Endothelial cell of umbilical vein (primary cell): ENCODE data around the gene QSOX2. TPM values are rescaled to one million over a fixed set of nuclear protein-coding genes. Genes with fewer than 3 reads are reported as not detected.

Experiments
- BruUV-seq: library from RNA; stranded (reverse); fragments of 400-500 nt; replicated peaks from 2 replicates; lab custom pipeline; 2021; lab: Mats Ljungman, UMichigan
- CTCF ChIA-PET: fragments of 300-600, 350-600 bp; sonication (Branson Sonifier 250); formaldehyde crosslinking; loops from one replicate; lab custom pipeline; 2021; ENCODE audit warnings: antibody characterized with exemption, inconsistent platforms; lab: Charles Lee
- POLR2A ChIA-PET: fragments of 300-600, 350-600 bp; sonication (Branson Sonifier 250); formaldehyde crosslinking; loops from one replicate; lab custom pipeline; 2021; ENCODE audit warnings: antibody characterized with exemption, inconsistent platforms; lab: Charles Lee
- DNase-seq: peaks from one replicate; pipeline ENCODE4 v3.0.0-alpha.2; 2011; ENCODE audit warnings: low read depth, low spot score
- FAIRE-seq: peaks from 2 replicates; lab custom pipeline; 2011; peaks lifted over from hg19 to GRCh38; lab: Jason Lieb, UNC
- H2AFZ ChIP-seq: 2 replicates; pipeline ENCODE4 v1.6.0; 2012; ENCODE audit warnings: low read depth, low read length, control low read depth, inconsistent platforms
- H3K27ac ChIP-seq: 2 replicates; pipeline ENCODE4 v1.5.1; 2011; ENCODE audit warnings: low read depth, mild to moderate bottlenecking, control low read depth, low read length, moderate library complexity; ENCODE audit not compliant: insufficient read depth
- H3K27me3 ChIP-seq, 2 experiments: 2 replicates each; pipeline versions ENCODE4 v1.6.0 to v1.6.1; 2011; ENCODE audit warnings: low read length in 2 of 2, mixed read lengths in 1 of 2; ENCODE audit not compliant: control insufficient read depth in 2 of 2, insufficient read depth in 2 of 2
- H3K36me3 ChIP-seq, 2 experiments: 2 replicates in 1 of 2; 3 replicates in 1 of 2; pipeline ENCODE4 v1.5.1; 2011; ENCODE audit warnings: low read length in 2 of 2, mild to moderate bottlenecking in 1 of 2, moderate library complexity in 1 of 2; ENCODE audit not compliant: control insufficient read depth in 2 of 2, insufficient read depth in 2 of 2; ENCODE audit errors: extremely low read depth in 1 of 2
- H3K4me1 ChIP-seq: 3 replicates; pipeline ENCODE4 v1.5.1; 2011; ENCODE audit warnings: mild to moderate bottlenecking, low read length; ENCODE audit not compliant: control insufficient read depth, insufficient read depth; ENCODE audit errors: extremely low read depth
- H3K4me2 ChIP-seq: 2 replicates; pipeline ENCODE4 v1.6.1; 2011; ENCODE audit warnings: low read length, control low read depth, mixed read lengths; ENCODE audit not compliant: insufficient read depth
- H3K4me3 ChIP-seq, 3 experiments: fragments of 200-600 bp in 1 of 3; sonication (generic), shearing (Covaris generic) in 1 of 3; replicated peaks in 1 of 3; 2 replicates each; pipeline ENCODE4 v1.5.1; 2011 to 2016; ENCODE audit warnings: control low read depth in 3 of 3, low read length in 3 of 3, mild to moderate bottlenecking in 2 of 3, inconsistent platforms in 1 of 3, low read depth in 1 of 3, moderate library complexity in 1 of 3; ENCODE audit not compliant: insufficient read depth in 1 of 3
- H3K79me2 ChIP-seq: 2 replicates; pipeline ENCODE4 v1.6.0; 2012; ENCODE audit warnings: low read length, inconsistent platforms; ENCODE audit not compliant: control insufficient read depth, insufficient read depth
- H3K9ac ChIP-seq: replicated peaks from 2 replicates; pipeline ENCODE3; 2011; ENCODE audit warnings: low read length, control low read depth; ENCODE audit not compliant: insufficient read depth; ENCODE audit errors: extremely low read depth
- H3K9me1 ChIP-seq: replicated peaks from 3 replicates; pipeline ENCODE4 v1.6.0; 2011; ENCODE audit warnings: mild to moderate bottlenecking, low read length; ENCODE audit not compliant: control insufficient read depth, insufficient read depth; ENCODE audit errors: extremely low read depth
- H3K9me3 ChIP-seq: replicated peaks from 2 replicates; pipeline ENCODE4 v1.5.1; 2012; ENCODE audit warnings: low read length, inconsistent platforms; ENCODE audit not compliant: control insufficient read depth, insufficient read depth
- H4K20me1 ChIP-seq: replicated peaks from 2 replicates; pipeline ENCODE3; 2011; ENCODE audit warnings: mild to moderate bottlenecking, low read length; ENCODE audit not compliant: control insufficient read depth, insufficient read depth; ENCODE audit errors: extremely low read depth
- EZH2 ChIP-seq: IDR thresholded peaks from 2 replicates; pipeline ENCODE4 v1.6.1; 2012; ENCODE audit warnings: borderline replicate concordance, low read depth, mild to moderate bottlenecking, moderate library complexity, low read length, inconsistent platforms; ENCODE audit not compliant: severe bottlenecking
- FOS ChIP-seq: IDR thresholded peaks from 2 replicates; pipeline ENCODE4 v1.6.1; 2011; ENCODE audit warnings: mild to moderate bottlenecking, low read length, moderate library complexity, borderline replicate concordance; ENCODE audit not compliant: insufficient read depth
- GATA2 ChIP-seq: IDR thresholded peaks from 2 replicates; pipeline ENCODE4 v1.7.0; 2011; ENCODE audit warnings: low read depth, mild to moderate bottlenecking, moderate library complexity, mixed read lengths, low read length; ENCODE audit not compliant: insufficient read length, insufficient read depth
- JUN ChIP-seq: IDR thresholded peaks from 2 replicates; pipeline ENCODE4 v1.6.1; 2011; ENCODE audit warnings: borderline replicate concordance, low read depth; ENCODE audit not compliant: insufficient read length, insufficient read depth
- MYC ChIP-seq: IDR thresholded peaks from one replicate; pipeline ENCODE4 v1.6.1; 2011; ENCODE audit warnings: mild to moderate bottlenecking, low read depth, low read length
- POLR2A ChIP-seq: IDR thresholded peaks from 2 replicates; pipeline ENCODE4 v1.6.1; 2012; ENCODE audit warnings: low read depth, mild to moderate bottlenecking, control low read depth, low read length
- POLR2AphosphoS5 ChIP-seq: IDR thresholded peaks from 2 replicates; pipeline ENCODE4 v1.6.1; 2012; ENCODE audit warnings: low read depth, mild to moderate bottlenecking, control low read depth, low read length, moderate library complexity; ENCODE audit not compliant: insufficient read depth
- dilution Hi-C: fragments of 300-500 bp; cut with MboI; formaldehyde crosslinking; loops from one replicate; pipeline ENCODE4 v1.15.0; 2019; ENCODE audit warnings: low sequenced_read_pairs; ENCODE audit not compliant: extremely low pct_ligation_motif_present
- intact Hi-C: fragments of 100-400 bp; cut with micrococcal nuclease; formaldehyde crosslinking; loops from one replicate; pipeline ENCODE4 v1.10.0; 2022
- polyA plus RNA-seq, 4 experiments: library from polyadenylated mRNA; depleted of rRNA in 3 of 4; stranded (reverse) in 3 of 4; unstranded in 1 of 4; fragments of >200 nt; gene quantifications; 2 replicates each; pipeline versions ENCODE4 v1.2.1 to v1.2.3, GENCODE V29; 2011 to 2012; ENCODE audit warnings: missing spikeins in 1 of 4
- total RNA-seq: library from RNA; stranded (reverse); gene quantifications from 2 replicates; pipeline ENCODE4 v1.2.3, GENCODE V29; 2021
- TF ChIP-seq, protein P1 (sequence below), 2 donors: IDR thresholded peaks; 1 replicate in 1 of 2; 2 replicates in 1 of 2; pipeline ENCODE4 v1.5.1; 2011; ENCODE audit warnings: low read length in 2 of 2, mild to moderate bottlenecking in 2 of 2, moderate library complexity in 2 of 2, control low read depth in 1 of 2, inconsistent platforms in 1 of 2, low read depth in 1 of 2; ENCODE audit not compliant: insufficient read depth in 1 of 2; ENCODE audit errors: extremely low read depth in 1 of 2
- TF ChIP-seq, protein P2 (sequence below): IDR thresholded peaks from 2 replicates; pipeline ENCODE4 v1.6.1; 2011; ENCODE audit not compliant: insufficient read depth, insufficient read length

Gene QSOX2
- total and polyA plus RNA-seq, 2 donors (not counting 3 experiments of a cell fraction or from before 2014, with no cell fraction given) = 16.4 to 23.4 TPM

DNA sequence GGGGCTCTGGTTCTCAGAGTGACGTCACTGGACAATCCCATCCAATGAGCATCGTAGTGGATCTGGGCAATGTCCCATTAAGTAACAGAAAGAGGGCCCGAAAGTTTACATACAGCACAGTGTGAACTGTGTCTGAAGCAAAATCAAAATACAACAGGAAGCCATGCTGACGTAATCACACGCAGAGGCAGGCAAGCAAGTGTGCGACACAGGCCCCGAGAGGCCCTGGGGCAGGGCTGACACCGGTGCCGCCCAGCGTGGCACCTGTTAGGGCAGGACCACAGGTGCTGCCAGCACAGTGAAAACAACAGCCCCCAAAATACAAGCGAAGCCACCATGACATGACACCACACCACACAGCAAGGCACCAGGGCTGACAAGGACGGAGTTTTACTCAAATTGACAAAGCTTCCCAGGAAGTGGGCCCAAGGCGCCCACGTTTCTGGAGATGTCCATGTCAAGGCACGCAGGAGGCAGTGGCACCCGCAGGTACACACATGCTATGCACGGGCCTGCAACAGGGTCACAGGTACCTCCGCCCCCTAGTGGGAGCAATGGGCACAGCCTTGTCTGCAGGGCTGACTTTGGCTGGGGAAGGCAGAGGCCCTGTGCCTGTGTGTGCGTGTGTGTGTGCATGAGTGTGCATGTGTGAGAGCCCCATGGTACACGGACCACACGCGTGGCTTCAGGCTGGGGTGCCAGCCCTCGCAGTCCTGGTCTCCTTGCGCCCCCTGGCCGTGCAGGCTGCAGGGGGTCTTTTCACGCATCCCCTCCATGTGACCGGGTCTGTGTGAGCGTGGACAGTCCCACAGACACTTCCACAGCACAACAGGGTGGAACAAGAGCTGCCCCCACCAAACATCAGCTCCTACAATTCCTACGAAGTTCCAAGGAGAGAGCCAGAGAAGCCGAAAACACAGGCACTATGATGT is 19.6 kb downstream of the QSOX2 start:
- H3K27me3 ChIP-seq = no peaks in the 10 kb centered on the region
- dilution Hi-C loops (no loop called here), intact Hi-C loops (loop anchor here (1.0 to 5.0 kb wide), 3 partner anchors 57 to 139 kb away; no protein-coding TSS in a partner anchor)
- H3K9ac ChIP-seq = no peak overlapping the region
- H2AFZ ChIP-seq = no peak overlapping the region
- CTCF ChIA-PET = interaction anchor here (0.8 to 2.4 kb wide), 4 partner anchors 10 to 17 kb away, joined by 3 to 9 read pairs (median 4); no protein-coding TSS in a partner anchor
- H3K9me3 ChIP-seq = no peaks in the 10 kb centered on the region
- H3K9me1 ChIP-seq = no peaks in the 10 kb centered on the region
- peaks cover 0 to 3% of the 10 kb centered on the region in 2 experiments for H3K36me3 ChIP-seq
- DNase-seq (peak; percentile 42), FAIRE-seq (peak; percentile 85)
- H3K4me1 ChIP-seq = peaks cover 7% of the 10 kb centered on the region
- H3K4me3 ChIP-seq = no peak overlapping the region
- BruUV-seq = no TSS peak
- H3K79me2 ChIP-seq = no peaks in the 10 kb centered on the region
- no peak overlapping the region for H3K27ac ChIP-seq
- POLR2A ChIA-PET = no interaction called here
- TF ChIP-seq POLR2AphosphoS5 = no peak
- TF ChIP-seq, protein P1, sequence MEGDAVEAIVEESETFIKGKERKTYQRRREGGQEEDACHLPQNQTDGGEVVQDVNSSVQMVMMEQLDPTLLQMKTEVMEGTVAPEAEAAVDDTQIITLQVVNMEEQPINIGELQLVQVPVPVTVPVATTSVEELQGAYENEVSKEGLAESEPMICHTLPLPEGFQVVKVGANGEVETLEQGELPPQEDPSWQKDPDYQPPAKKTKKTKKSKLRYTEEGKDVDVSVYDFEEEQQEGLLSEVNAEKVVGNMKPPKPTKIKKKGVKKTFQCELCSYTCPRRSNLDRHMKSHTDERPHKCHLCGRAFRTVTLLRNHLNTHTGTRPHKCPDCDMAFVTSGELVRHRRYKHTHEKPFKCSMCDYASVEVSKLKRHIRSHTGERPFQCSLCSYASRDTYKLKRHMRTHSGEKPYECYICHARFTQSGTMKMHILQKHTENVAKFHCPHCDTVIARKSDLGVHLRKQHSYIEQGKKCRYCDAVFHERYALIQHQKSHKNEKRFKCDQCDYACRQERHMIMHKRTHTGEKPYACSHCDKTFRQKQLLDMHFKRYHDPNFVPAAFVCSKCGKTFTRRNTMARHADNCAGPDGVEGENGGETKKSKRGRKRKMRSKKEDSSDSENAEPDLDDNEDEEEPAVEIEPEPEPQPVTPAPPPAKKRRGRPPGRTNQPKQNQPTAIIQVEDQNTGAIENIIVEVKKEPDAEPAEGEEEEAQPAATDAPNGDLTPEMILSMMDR (IDR thresholded peaks at IDR 0.05; ENCODE audit: extremely low read depth in 1 of 2, insufficient read depth in 1 of 2, low read depth in 1 of 2, low read length in 2 of 2) = peak; percentile 82 to 96
- no peaks in the 10 kb centered on the region for H4K20me1 ChIP-seq
- H3K4me2 ChIP-seq = no peak overlapping the region

DNA sequence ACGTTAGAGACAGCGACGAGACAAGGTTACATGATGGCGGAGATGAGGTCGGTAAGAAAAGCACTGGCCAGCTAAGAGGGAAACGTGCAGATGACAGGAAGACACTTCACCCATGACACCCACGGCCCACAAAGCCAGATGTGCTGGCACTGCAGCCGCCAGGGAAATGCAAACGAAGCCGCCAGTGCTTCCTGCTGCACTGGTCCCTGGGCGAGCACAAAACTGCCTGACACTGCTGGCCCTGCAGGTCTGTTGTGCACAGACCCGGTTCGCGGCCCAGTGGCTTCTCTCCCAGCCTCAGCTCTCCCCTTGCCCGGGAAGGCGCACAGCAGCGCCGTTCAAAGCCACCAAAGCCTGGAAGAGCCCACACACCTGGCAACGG is 20.3 kb downstream of the QSOX2 start:
- Histone ChIP-seq H3K27me3 (no peaks in the 10 kb centered on the region), H3K9ac (no peak overlapping the region), H2AFZ (no peak overlapping the region), H4K20me1 (no peaks in the 10 kb centered on the region), H3K9me3 (no peaks in the 10 kb centered on the region), H3K4me3 (no peak overlapping the region), H3K4me2 (no peak overlapping the region), H3K4me1 (peaks cover 7% of the 10 kb centered on the region), H3K9me1 (no peaks in the 10 kb centered on the region), H3K27ac (no peak overlapping the region), H3K79me2 (no peaks in the 10 kb centered on the region), H3K36me3 (peaks cover 0 to 3% of the 10 kb centered on the region in 2 experiments)
- dilution Hi-C loops (no loop called here), intact Hi-C loops (loop anchor here (5.0 kb wide), 1 partner anchor 138 kb away; no protein-coding TSS in a partner anchor)
- DNase-seq (no peak), FAIRE-seq (no peak)
- POLR2A ChIA-PET = no interaction called here
- CTCF ChIA-PET = interaction anchor here (0.8 to 1.5 kb wide), 8 partner anchors 9 to 92 kb away, joined by 3 to 8 read pairs (median 4); no protein-coding TSS in a partner anchor
- no TSS peak for BruUV-seq
- TF ChIP-seq MYC (no peak), JUN (no peak), EZH2 (no peak), FOS (no peak), POLR2A (no peak), GATA2 (no peak), POLR2AphosphoS5 (no peak)
- TF ChIP-seq, protein P1 (IDR thresholded peaks at IDR 0.05; ENCODE audit: extremely low read depth in 1 of 2, insufficient read depth in 1 of 2, low read depth in 1 of 2, low read length in 2 of 2) = no peak
- TF ChIP-seq, protein P2, sequence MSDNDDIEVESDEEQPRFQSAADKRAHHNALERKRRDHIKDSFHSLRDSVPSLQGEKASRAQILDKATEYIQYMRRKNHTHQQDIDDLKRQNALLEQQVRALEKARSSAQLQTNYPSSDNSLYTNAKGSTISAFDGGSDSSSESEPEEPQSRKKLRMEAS = no peak
